NCI-H524 (cell line): Measurements from ENCODE around the gene TDRD3.

ENCODE experiments used
- DNase-seq, 2 experiments: peaks; one replicate each; lab custom pipeline; 2025; lab: John Stamatoyannopoulos, UW

The TDRD3 gene

GRCh38 chr13:60574735-60575134 lies 177.7 kb downstream of the TDRD3 start:
- DNase-seq = no peak

GRCh38 chr13:60575142-60575541 lies 178.1 kb downstream of the TDRD3 start:
- no peak for DNase-seq

GRCh38 chr13:60577761-60578160 lies 180.7 kb downstream of the TDRD3 start:
- DNase-seq = no peak

GRCh38 chr13:60583196-60583888 lies 186.3 kb downstream of the TDRD3 start:
- no peak for DNase-seq

- peak; percentile 58 to 64 for DNase-seq
Measured at GRCh38 chr13:60583911-60584753, 187.1 kb downstream of the TDRD3 start.

GRCh38 chr13:60584976-60585375 lies 188.0 kb downstream of the TDRD3 start:
- no peak for DNase-seq

GRCh38 chr13:60590800-60591747 lies 194.1 kb downstream of the TDRD3 start:
- peak; percentile 33 to 65 for DNase-seq

- DNase-seq = no peak
Measured at GRCh38 chr13:60603049-60603448, 206.0 kb downstream of the TDRD3 start.

- DNase-seq = no peak
Measured at GRCh38 chr13:60604058-60604457, 207.0 kb downstream of the TDRD3 start.

GRCh38 chr13:60608954-60609353 lies 211.9 kb downstream of the TDRD3 start:
- DNase-seq = no peak

GRCh38 chr13:60611523-60611922 lies 214.5 kb downstream of the TDRD3 start:
- no peak for DNase-seq

GRCh38 chr13:60612593-60612992 lies 215.6 kb downstream of the TDRD3 start:
- no peak for DNase-seq

- DNase-seq = no peak
Measured at GRCh38 chr13:60613080-60613479, 216.1 kb downstream of the TDRD3 start.

- peak in 1 of 2 experiments; percentile 4 for DNase-seq
Measured at GRCh38 chr13:60617991-60618733, 221.1 kb downstream of the TDRD3 start.

- DNase-seq = no peak
Measured at GRCh38 chr13:60619461-60619860, 222.4 kb downstream of the TDRD3 start.

- no peak for DNase-seq
Measured at GRCh38 chr13:60620611-60621395, 223.8 kb downstream of the TDRD3 start.

GRCh38 chr13:60623151-60623550 lies 226.1 kb downstream of the TDRD3 start:
- no peak for DNase-seq
